HG02588 (cell line): Measurements from ENCODE around the gene IFT81.

Experiments used
- ATAC-seq: cut with Tn5 transposase; IDR thresholded peaks from one replicate; pipeline ENCODE4 v1.9.1; 2021; ENCODE audit warnings: mild to moderate bottlenecking, moderate library complexity; ENCODE audit not compliant: unreplicated experiment

The IFT81 gene

GRCh38 chr12:110149086-110149660 lies 25.0 kb downstream of the IFT81 start:
- no peak for ATAC-seq

GRCh38 chr12:110156766-110157165 lies 32.6 kb downstream of the IFT81 start:
- ATAC-seq: no peak

GRCh38 chr12:110157539-110157938 lies 33.4 kb downstream of the IFT81 start:
- ATAC-seq: no peak

- ATAC-seq: no peak
These were observed 35.6 kb downstream of the IFT81 start for GRCh38 chr12:110159671-110160245.

- peak; percentile 88 for ATAC-seq
These were observed 41.5 kb downstream of the IFT81 start for GRCh38 chr12:110165540-110166159.

GRCh38 chr12:110168732-110169455 lies 44.7 kb downstream of the IFT81 start:
- no peak for ATAC-seq

GRCh38 chr12:110170535-110171185 lies 46.5 kb downstream of the IFT81 start:
- ATAC-seq: no peak

- no peak for ATAC-seq
These were observed 47.0 kb downstream of the IFT81 start for GRCh38 chr12:110171186-110171538.

GRCh38 chr12:110171636-110172035 lies 47.5 kb downstream of the IFT81 start:
- ATAC-seq: no peak

- no peak for ATAC-seq
These were observed 50.3 kb downstream of the IFT81 start for GRCh38 chr12:110174373-110174996.

- no peak for ATAC-seq
These were observed 51.0 kb downstream of the IFT81 start for GRCh38 chr12:110175201-110175600.

- ATAC-seq: no peak
These were observed 52.6 kb downstream of the IFT81 start for GRCh38 chr12:110176745-110177144.

GRCh38 chr12:110179291-110179690 lies 55.1 kb downstream of the IFT81 start:
- no peak for ATAC-seq

- no peak for ATAC-seq
These were observed 56.4 kb downstream of the IFT81 start for GRCh38 chr12:110180591-110181005.

- ATAC-seq: no peak
These were observed 58.1 kb downstream of the IFT81 start for GRCh38 chr12:110182281-110182680.

GRCh38 chr12:110183386-110183785 lies 59.2 kb downstream of the IFT81 start:
- ATAC-seq: no peak

GRCh38 chr12:110185626-110186025 lies 61.5 kb downstream of the IFT81 start:
- no peak for ATAC-seq

- no peak for ATAC-seq
These were observed 61.9 kb downstream of the IFT81 start for GRCh38 chr12:110186059-110186458.

- ATAC-seq: no peak
These were observed 69.0 kb downstream of the IFT81 start for GRCh38 chr12:110193196-110193595.

- ATAC-seq: no peak
These were observed 72.8 kb downstream of the IFT81 start for GRCh38 chr12:110197003-110197402.

GRCh38 chr12:110198386-110198785 lies 74.2 kb downstream of the IFT81 start:
- no peak for ATAC-seq
